Dendritic cell treated with granulocyte-macrophage colony-stimulating factor and Interleukin-4, amounts not matched to agents 40 ng/mL and 50 ng/mL, for 4 days (primary cell): ENCODE results near the gene TRIO.
"Not testable (repeated sequence)": the region's sequence is repeated elsewhere in the genome, so short reads cannot be mapped to it uniquely, and the experiment has no call there.

Source experiments
- H3K27ac Mint-ChIP-seq: one replicate; pipeline ENCODE4 v1.8.0; 2022; ENCODE audit warnings: mild to moderate bottlenecking, mixed read lengths
- H3K27me3 Mint-ChIP-seq: one replicate; pipeline ENCODE4 v1.8.0; 2022; ENCODE audit warnings: mild to moderate bottlenecking, mixed read lengths
- H3K36me3 Mint-ChIP-seq: one replicate; pipeline ENCODE4 v1.8.0; 2022; ENCODE audit warnings: low read depth, mixed read lengths
- H3K4me1 Mint-ChIP-seq: one replicate; pipeline ENCODE4 v1.8.0; 2022; ENCODE audit warnings: low read depth, mixed read lengths
- H3K4me3 Mint-ChIP-seq: one replicate; pipeline ENCODE4 v1.8.0; 2022; ENCODE audit warnings: mild to moderate bottlenecking, moderate library complexity, mixed read lengths
- H3K9me3 Mint-ChIP-seq: one replicate; pipeline ENCODE4 v1.8.0; 2022; ENCODE audit warnings: mixed read lengths
- intact Hi-C: fragments of 100-400 bp; cut with micrococcal nuclease; formaldehyde crosslinking; loops from one replicate; pipeline ENCODE4 v1.15.0; 2022

Gene TRIO

DNA sequence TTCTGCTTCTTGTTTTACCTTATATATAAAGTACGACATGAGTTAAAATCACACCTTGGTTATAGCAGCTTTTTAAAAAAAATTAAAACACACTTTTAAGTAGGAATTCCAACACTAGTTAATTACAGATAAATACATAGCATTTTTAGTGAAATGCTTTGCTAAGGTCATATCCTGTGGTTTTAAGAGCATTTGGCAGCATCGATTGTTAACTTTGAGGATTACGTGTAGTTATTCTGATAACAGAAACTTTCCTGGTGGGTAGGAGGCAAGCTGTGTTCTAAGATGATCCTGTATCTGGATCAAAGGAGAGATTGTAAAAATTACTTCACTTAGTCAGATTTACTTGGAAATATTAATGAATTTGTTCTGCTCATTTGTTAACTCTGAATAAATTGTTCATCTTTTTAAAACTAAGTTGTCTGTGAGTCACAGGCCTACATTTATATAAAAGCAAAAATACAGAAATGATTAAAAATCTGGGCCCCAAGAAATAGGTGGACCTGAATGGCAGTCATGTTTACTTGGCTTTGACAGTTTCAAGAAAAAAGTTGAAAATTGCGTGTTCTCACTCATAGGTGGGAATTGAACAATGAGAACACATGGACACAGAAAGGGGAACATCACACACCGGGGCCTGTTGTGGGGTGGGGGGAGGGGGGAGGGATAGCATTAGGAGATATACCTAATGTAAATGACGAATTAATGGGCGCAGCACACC lies 58.3 kb downstream of the TRIO start:
- no peaks in the 10 kb centered on the region for H3K27me3 Mint-ChIP-seq
- H3K4me1 Mint-ChIP-seq: peaks cover 37% of the 10 kb centered on the region
- no peaks in the 10 kb centered on the region for H3K9me3 Mint-ChIP-seq
- no peak overlapping the region for H3K27ac Mint-ChIP-seq
- H3K36me3 Mint-ChIP-seq: no peaks in the 10 kb centered on the region
- no peak overlapping the region for H3K4me3 Mint-ChIP-seq
- intact Hi-C loops: loop anchor here (10.0 kb wide), 1 partner anchor 63 kb away; no protein-coding TSS in a partner anchor

DNA sequence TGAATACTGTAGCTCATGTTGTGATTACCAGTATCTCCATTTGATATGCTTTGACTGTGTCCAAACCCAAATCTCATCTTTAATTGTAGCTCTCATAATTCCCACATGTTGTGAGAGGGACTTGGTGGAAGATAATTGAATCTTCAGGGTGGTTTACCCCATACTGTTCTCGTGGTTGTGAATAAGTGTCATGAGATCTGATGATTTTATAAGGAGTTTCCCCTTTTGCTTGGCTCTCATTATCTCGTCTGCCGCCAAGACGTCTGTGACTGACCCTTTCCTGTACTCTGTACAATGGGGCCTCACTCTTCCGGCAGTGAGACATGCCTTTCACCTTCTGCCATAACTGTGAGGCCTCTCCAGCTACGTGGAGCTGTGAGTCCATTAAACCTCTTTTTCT lies 59.3 kb downstream of the TRIO start:
- H3K27me3 Mint-ChIP-seq: no peaks in the 10 kb centered on the region
- H3K27ac Mint-ChIP-seq: peak overlapping the region; percentile 75
- H3K4me3 Mint-ChIP-seq: no peak overlapping the region
- intact Hi-C loops: loop anchor here (10.0 kb wide), 1 partner anchor 62 kb away; no protein-coding TSS in a partner anchor
- H3K9me3 Mint-ChIP-seq: no peaks in the 10 kb centered on the region
- no peaks in the 10 kb centered on the region for H3K36me3 Mint-ChIP-seq
- H3K4me1 Mint-ChIP-seq: peaks cover 45% of the 10 kb centered on the region

DNA sequence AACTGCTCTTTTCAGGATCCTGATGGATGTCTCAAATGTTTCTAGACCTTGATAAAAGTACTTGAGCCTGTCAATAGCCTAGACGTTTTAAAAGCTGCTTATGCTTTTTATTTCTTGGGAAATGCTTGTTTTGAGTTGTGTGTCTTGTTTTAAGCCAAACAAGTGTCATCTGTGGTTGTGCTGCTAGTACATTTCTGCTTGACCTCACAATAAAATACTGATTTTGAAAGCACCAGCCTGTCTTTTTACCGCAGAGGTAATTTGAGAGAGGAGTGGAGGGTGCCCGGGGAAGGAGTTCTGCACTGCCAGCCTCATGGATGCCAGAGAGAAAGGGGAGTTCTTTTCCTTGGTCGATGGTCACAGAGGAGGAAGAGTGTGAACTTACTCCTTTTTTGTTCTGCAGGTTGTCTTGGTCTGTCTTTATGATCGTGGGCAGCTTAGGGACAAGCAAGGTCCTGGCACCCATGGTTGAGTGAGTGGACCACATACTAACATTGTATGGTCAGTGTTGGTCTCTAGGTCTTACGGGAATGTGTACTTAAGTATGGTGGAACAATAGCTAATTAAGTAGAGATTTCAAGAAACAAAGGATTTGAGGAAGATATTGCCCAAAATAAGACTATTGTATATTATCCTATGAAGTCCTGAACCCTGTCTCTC lies 61.0 kb downstream of the TRIO start:
- intact Hi-C loops: loop anchor here (10.0 kb wide), 1 partner anchor 61 kb away; no protein-coding TSS in a partner anchor
- Mint-ChIP-seq H3K36me3 (no peaks in the 10 kb centered on the region), H3K4me1 (peaks cover 56% of the 10 kb centered on the region), H3K27me3 (no peaks in the 10 kb centered on the region), H3K4me3 (no peak overlapping the region), H3K9me3 (no peaks in the 10 kb centered on the region), H3K27ac (peak overlapping the region; percentile 39)

DNA sequence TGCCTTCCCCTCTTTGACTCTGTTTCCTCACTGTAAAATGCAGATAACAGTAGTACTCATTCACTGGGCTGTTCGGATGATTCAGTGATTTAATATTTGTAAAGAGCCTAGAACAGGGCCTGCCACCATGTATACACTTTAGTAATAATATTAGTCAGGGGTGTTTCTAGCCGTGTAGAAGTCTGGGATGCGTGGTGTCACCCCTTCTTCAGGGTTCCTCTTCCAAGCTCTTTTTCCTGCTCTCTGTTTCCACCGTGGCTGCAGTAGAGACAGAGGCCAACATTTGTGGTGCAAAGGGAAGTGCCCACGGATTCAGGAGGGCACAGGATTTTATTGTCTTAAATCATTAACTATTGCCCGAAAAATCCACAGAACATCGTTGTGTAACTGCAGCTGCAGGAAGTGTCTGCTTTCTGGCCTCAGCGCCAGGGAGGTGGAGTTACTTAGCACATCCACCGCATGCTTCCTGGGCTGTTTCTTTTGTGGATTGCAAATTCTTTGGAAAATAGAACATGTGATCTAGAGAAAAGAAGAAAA lies 61.7 kb downstream of the TRIO start:
- peaks cover 63% of the 10 kb centered on the region for H3K4me1 Mint-ChIP-seq

DNA sequence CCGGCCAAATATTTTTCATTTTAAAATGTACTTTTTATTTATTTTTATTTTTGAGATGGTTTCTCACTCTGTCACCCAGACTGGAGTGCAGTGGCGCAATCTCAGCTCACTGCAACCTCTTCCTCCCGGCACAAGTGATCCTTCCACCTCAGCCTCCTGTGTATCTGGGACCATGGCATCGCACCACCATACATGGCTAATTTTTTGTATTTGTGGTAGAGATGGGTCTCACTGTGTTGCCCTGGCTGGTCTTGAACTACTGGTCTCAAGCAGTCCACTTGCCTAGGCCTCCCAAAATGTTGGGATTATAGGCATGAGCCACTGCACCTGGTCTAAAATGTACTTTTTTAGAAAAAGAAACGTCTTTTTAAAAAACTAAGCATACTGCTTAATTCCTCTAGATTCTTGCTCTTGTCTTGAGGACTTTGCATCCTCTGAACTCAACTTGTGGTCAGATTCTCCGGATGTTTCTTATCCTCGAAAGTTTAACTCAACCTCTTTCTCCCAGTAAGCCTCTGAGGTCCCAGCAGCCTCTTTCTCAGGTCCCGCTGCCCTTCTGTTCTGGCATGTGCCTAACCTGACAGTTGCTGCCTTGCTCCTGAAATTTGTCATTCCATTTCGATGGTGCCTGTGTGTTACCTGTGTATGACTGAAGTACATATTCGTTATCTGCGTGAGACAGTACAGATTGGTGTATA lies 63.0 kb downstream of the TRIO start:
- no peak overlapping the region for H3K4me3 Mint-ChIP-seq
- no peaks in the 10 kb centered on the region for H3K27me3 Mint-ChIP-seq
- intact Hi-C loops: loop anchor here (5.0 to 10.0 kb wide), 2 partner anchors 34 to 59 kb away; no protein-coding TSS in a partner anchor
- H3K36me3 Mint-ChIP-seq: no peaks in the 10 kb centered on the region
- no peak overlapping the region for H3K27ac Mint-ChIP-seq
- no peaks in the 10 kb centered on the region for H3K9me3 Mint-ChIP-seq
- peaks cover 75% of the 10 kb centered on the region for H3K4me1 Mint-ChIP-seq

More for the DNA sequence above, 61.7 kb downstream of the TRIO start:
- no peaks in the 10 kb centered on the region for H3K9me3 Mint-ChIP-seq
- peak overlapping the region; percentile 34 for H3K4me3 Mint-ChIP-seq
- H3K36me3 Mint-ChIP-seq: no peaks in the 10 kb centered on the region
- peak overlapping the region; percentile 39 for H3K27ac Mint-ChIP-seq
- intact Hi-C loops: loop anchor here (5.0 to 10.0 kb wide), 2 partner anchors 33 to 60 kb away; no protein-coding TSS in a partner anchor
- H3K27me3 Mint-ChIP-seq: no peaks in the 10 kb centered on the region

DNA sequence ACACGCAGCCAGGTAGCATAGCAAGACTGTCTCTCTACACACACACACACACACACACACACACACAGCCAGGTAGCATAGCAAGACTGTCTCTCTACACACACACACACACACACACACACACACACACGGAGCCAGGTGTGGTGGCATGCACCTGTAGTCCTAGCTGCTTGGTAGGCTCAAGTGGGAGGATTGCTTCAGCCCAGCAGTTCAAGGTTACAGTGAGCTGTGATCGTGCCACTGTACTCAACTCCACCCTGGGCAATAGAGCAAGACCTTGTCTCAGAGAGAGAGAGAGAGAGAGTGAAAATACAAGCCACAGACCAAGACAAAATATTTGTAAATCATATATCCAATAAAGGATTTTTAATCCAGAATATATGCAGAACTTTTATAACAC lies 64.3 kb downstream of the TRIO start:
- H3K9me3 Mint-ChIP-seq, H3K27ac Mint-ChIP-seq, H3K27me3 Mint-ChIP-seq, H3K36me3 Mint-ChIP-seq, H3K4me3 Mint-ChIP-seq: not testable (repeated sequence)
- intact Hi-C loops: loop anchor here (5.0 to 10.0 kb wide), 2 partner anchors 35 to 57 kb away; no protein-coding TSS in a partner anchor
- H3K4me1 Mint-ChIP-seq: peaks cover 76% of the 10 kb centered on the region

DNA sequence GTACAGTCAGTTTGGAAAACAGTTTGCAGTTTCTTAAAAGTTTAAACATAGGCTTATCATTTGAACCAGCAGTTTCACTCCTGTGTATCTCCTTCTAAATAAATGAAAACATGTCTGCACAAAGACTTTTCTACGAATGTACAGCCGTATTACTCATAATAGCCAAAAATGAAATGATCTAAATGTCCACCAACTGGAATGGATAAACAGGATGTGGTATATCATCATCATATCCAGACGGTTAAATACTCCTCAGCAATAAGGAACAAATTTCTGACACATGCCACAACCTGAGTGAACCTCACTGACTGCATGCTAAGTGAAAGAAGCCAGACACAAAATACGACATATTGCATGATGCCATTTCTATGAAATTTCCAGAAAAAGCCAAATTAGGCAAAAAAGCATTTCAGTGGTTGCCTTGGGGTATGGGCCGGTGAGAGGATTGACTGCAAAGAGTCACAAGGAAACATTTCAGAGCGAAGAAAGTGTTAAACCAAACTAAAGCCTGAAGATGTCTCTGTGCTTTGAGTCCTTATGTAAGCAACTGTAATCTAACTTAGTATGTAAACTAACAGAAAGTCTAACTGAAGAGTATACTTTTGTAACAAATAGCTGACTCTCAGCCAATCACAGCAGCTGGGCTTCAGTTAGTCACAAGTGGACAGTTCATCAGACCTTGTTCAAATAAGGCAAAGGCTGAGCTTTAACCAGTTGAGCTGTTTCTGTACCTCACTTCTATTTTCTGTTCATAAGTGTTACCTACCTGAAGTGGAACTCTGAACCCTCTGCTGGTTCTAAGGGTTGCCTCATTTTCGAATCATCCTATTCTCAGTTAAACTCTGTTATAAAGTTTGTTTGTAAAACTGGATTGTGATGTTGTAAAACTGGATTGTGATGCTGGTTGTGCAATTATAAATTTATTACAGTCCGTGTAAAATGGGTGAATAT lies 65.2 kb downstream of the TRIO start:
- no peaks in the 10 kb centered on the region for H3K27me3 Mint-ChIP-seq
- H3K27ac Mint-ChIP-seq: no peak overlapping the region
- no peak overlapping the region for H3K4me3 Mint-ChIP-seq
- no peaks in the 10 kb centered on the region for H3K36me3 Mint-ChIP-seq
- peaks cover 78% of the 10 kb centered on the region for H3K4me1 Mint-ChIP-seq
- intact Hi-C loops: loop anchor here (5.0 to 10.0 kb wide), 2 partner anchors 36 to 56 kb away; no protein-coding TSS in a partner anchor
- H3K9me3 Mint-ChIP-seq: no peaks in the 10 kb centered on the region

DNA sequence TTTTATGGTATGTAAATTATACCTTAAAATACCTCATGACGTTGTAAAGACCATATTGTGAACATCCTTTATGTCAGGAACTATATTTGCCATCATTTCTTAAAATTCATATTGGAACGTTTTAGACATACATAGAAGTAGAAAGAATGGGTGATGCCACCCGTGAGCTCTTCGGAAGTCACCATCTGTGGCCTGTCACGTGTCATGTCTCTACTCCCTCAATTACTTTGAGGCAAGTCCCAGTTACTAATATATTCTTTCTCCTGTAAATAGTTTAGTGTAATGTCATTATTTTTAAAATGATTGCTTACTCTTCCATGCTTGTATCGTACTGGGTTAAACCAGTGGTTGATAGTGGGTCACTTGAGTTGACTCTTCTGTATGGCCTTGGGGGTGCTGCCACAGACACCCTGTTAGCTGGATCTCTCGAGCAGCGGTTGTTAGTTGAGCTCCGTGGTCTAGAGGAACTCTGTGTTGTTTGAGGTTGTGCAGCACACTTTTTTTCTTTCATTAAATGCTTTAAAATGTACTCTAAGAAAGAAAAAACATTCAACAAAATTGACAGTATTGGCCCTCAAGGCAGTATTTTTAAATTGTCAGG lies 66.2 kb downstream of the TRIO start:
- H3K27ac Mint-ChIP-seq: peak overlapping the region; percentile 24
- peaks cover 68% of the 10 kb centered on the region for H3K4me1 Mint-ChIP-seq
- H3K36me3 Mint-ChIP-seq: no peaks in the 10 kb centered on the region
- intact Hi-C loops: loop anchor here (5.0 to 10.0 kb wide), 2 partner anchors 37 to 55 kb away; no protein-coding TSS in a partner anchor
- H3K4me3 Mint-ChIP-seq: no peak overlapping the region
- no peaks in the 10 kb centered on the region for H3K27me3 Mint-ChIP-seq
- H3K9me3 Mint-ChIP-seq: no peaks in the 10 kb centered on the region

DNA sequence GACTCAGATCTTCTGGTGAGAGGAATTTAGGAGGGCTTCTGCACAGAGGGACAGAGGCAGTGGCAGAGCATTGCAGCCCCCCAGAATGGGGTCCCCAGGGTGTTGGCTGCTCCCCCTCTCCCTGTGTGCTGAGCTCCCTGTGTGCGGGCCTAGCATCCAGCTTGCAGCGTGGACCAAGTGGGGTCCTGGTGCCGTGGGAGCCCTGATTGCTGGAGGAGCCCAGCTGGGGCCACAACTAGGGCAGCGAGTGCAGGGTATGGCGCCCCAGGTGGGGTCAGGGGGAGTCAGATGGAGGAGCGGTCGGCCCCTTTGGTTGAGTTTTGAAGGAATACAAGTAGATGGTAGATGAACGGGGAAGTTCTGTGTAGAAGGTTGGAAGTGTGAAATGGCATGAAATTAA lies 66.7 kb downstream of the TRIO start:
- intact Hi-C loops: loop anchor here (5.0 to 10.0 kb wide), 2 partner anchors 38 to 55 kb away; no protein-coding TSS in a partner anchor
- H3K4me1 Mint-ChIP-seq: peaks cover 63% of the 10 kb centered on the region

DNA sequence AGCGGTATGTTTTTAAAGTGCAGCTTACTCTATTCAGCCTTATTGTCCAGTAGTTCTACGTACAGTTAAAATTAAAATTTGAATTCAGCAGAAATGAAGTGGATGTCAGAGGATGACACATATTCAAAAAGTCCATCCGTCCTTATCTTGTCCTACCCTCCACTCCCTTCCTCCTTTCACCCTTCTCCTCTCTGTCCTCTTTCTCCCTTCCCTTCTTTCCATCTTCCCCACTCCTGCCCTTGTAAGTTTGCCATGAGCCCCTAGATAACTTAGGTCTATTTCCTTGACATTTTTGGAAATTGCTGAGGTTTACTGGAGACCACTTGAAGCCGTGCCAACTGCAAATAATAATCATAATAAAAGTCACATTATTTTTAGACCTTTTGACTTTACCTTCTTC lies 67.6 kb downstream of the TRIO start:
- Mint-ChIP-seq H3K36me3 (no peaks in the 10 kb centered on the region), H3K4me1 (peaks cover 57% of the 10 kb centered on the region), H3K27ac (peak overlapping the region; percentile 24), H3K27me3 (no peaks in the 10 kb centered on the region), H3K4me3 (no peak overlapping the region), H3K9me3 (no peaks in the 10 kb centered on the region)
- intact Hi-C loops: no loop called here

More for the DNA sequence above, 66.7 kb downstream of the TRIO start:
- H3K27ac Mint-ChIP-seq: peak overlapping the region; percentile 24
- no peaks in the 10 kb centered on the region for H3K9me3 Mint-ChIP-seq
- H3K4me3 Mint-ChIP-seq: no peak overlapping the region
- no peaks in the 10 kb centered on the region for H3K36me3 Mint-ChIP-seq
- no peaks in the 10 kb centered on the region for H3K27me3 Mint-ChIP-seq

DNA sequence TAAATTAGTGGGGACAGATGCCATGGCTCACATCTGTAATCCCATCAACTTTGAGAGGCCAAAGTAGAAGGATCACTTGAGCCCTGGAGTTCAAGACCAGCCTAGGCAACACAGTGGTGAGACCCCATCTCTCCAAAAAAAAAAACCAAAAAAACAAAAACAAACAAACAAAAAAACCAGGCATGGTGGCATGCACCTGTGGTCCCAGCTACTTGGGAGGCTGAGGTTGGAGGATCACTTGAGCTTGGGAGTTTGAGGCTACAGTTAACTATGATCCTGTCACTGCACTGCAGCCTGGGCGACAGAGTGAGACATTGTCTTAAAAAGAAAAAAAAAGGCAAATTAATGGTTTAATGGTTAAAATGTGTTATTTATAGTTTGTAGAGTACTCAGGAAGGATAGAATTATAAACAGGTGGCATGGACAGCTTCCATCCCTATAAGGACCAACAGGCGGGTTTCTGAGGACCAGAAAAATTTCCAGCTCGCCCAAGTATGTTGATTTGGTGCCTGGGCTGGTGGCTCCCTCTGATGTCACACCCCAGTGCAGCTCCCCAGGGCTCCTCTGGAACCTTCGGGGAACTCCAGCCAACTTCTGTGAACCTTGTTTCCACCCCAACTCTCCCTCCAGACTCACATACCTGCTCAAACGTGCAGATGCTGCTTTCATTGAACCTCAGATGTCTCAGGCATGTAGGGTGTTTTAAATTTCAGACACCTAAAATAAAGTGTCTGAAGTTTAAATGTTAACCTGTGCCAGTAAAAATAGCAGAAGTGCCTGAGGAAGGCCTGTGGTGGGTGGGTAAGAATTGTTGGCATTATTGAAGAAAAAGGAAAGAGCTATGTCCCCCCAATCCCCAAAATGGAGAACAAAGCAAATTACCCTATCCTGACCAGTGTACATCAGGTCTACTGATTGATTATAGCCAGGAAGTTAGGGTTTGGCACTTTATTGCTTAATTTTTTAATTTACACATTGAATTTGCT lies 69.0 kb downstream of the TRIO start:
- intact Hi-C loops: no loop called here
- no peaks in the 10 kb centered on the region for H3K9me3 Mint-ChIP-seq
- no peaks in the 10 kb centered on the region for H3K27me3 Mint-ChIP-seq
- no peaks in the 10 kb centered on the region for H3K36me3 Mint-ChIP-seq
- H3K4me1 Mint-ChIP-seq: peaks cover 50% of the 10 kb centered on the region
- H3K4me3 Mint-ChIP-seq: no peak overlapping the region
- no peak overlapping the region for H3K27ac Mint-ChIP-seq

DNA sequence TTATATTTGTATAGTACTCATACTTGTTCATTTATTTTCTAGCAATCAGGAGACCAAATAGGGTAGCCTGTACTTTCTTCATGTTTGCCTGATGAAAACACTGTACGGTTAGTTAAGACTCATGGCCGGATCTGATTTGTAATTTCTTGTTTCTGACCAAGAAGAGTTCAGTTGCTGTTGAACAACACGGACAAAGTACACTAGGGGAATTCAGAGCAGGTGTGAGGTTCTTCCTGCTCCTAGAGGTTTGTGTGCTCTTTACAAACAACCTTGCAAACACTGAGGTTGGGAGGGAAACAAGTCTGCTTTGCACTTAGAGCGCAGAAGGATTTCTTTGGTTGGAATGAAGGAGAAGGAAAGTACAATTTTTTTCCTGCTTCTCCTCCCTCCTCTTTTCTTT lies 69.7 kb downstream of the TRIO start:
- no peaks in the 10 kb centered on the region for H3K36me3 Mint-ChIP-seq
- no peak overlapping the region for H3K4me3 Mint-ChIP-seq
- peaks cover 50% of the 10 kb centered on the region for H3K4me1 Mint-ChIP-seq
- intact Hi-C loops: no loop called here
- no peaks in the 10 kb centered on the region for H3K27me3 Mint-ChIP-seq
- H3K27ac Mint-ChIP-seq: no peak overlapping the region
- H3K9me3 Mint-ChIP-seq: no peaks in the 10 kb centered on the region
